ENCODE measurements around the gene CCDC57.

CCDC57 gene

GRCh38 chr17:82121660-82122629, 90.7 kb downstream of the CCDC57 start:
- peak; percentile 38 for DNase-seq (ENCODE audit: low read depth)
- TF ChIP-seq CTCF (IDR thresholded peaks at IDR 0.05; ENCODE audit: insufficient read depth, low read depth, low read length, missing control alignments), result no peak

GRCh38 chr17:82121246-82121645, 91.4 kb downstream of the CCDC57 start:
- no peak overlapping the region for H3K4me3 ChIP-seq (ENCODE audit: low read depth, low read length)
- DNase-seq (ENCODE audit: low read depth), result no peak
- no peak for TF ChIP-seq CTCF (IDR thresholded peaks at IDR 0.05; ENCODE audit: insufficient read depth, low read depth, low read length, missing control alignments)

More at GRCh38 chr17:82121660-82122629, 90.7 kb downstream of the CCDC57 start:
- H3K4me3 ChIP-seq (ENCODE audit: low read depth, low read length), result no peak overlapping the region

- no peak for TF ChIP-seq CTCF (IDR thresholded peaks at IDR 0.05; ENCODE audit: insufficient read depth, low read depth, low read length, missing control alignments)
- no peak overlapping the region for H3K4me3 ChIP-seq (ENCODE audit: low read depth, low read length)
- no peak for DNase-seq (ENCODE audit: low read depth)
Observed at GRCh38 chr17:82120148-82120547, 92.5 kb downstream of the CCDC57 start.

- no peak for TF ChIP-seq CTCF (IDR thresholded peaks at IDR 0.05; ENCODE audit: insufficient read depth, low read depth, low read length, missing control alignments)
- DNase-seq (ENCODE audit: low read depth), result no peak
Observed at GRCh38 chr17:82118815-82119380, 93.7 kb downstream of the CCDC57 start.

GRCh38 chr17:82118168-82118814, 94.4 kb downstream of the CCDC57 start:
- DNase-seq (ENCODE audit: low read depth), result no peak
- no peak overlapping the region for H3K4me3 ChIP-seq (ENCODE audit: low read depth, low read length)
- TF ChIP-seq CTCF (IDR thresholded peaks at IDR 0.05; ENCODE audit: insufficient read depth, low read depth, low read length, missing control alignments), result no peak

More at GRCh38 chr17:82118815-82119380, 93.7 kb downstream of the CCDC57 start:
- H3K4me3 ChIP-seq (ENCODE audit: low read depth, low read length), result no peak overlapping the region

- TF ChIP-seq CTCF (IDR thresholded peaks at IDR 0.05; ENCODE audit: insufficient read depth, low read depth, low read length, missing control alignments), result no peak
- H3K4me3 ChIP-seq (ENCODE audit: low read depth, low read length), result no peak overlapping the region
- DNase-seq (ENCODE audit: low read depth), result no peak
Observed at GRCh38 chr17:82117139-82118090, 95.2 kb downstream of the CCDC57 start.

Data from GM12865 (cell line).